Loucy (cell line): ENCODE data around the gene UBR4.

Source experiments
- H2AFZ ChIP-seq: fragments of 200-600 bp; sonication (generic); 2 replicates; pipeline ENCODE4 v1.6.0; 2016; ENCODE audit warnings: antibody characterized with exemption, mild to moderate bottlenecking, low read length, moderate library complexity
- H3F3A ChIP-seq: fragments of 200-600 bp; 2 replicates; pipeline ENCODE4 v1.6.0; 2016; ENCODE audit warnings: antibody characterized with exemption, low read depth, mild to moderate bottlenecking
- H3K27me3 ChIP-seq: fragments of 200-600 bp; sonication (generic); 2 replicates; pipeline ENCODE4 v1.6.1; 2014; ENCODE audit warnings: low read length, mild to moderate bottlenecking; ENCODE audit not compliant: insufficient read depth, poor library complexity, severe bottlenecking
- H3K36me3 ChIP-seq: fragments of 200-600 bp; sonication (generic); 2 replicates; pipeline ENCODE4 v1.6.1; 2016; ENCODE audit warnings: low read length; ENCODE audit not compliant: insufficient read depth
- H3K4me1 ChIP-seq: fragments of 200-600 bp; sonication (generic); 2 replicates; pipeline ENCODE4 v1.5.1; 2014; ENCODE audit warnings: low read length, mild to moderate bottlenecking; ENCODE audit not compliant: insufficient read depth, poor library complexity, severe bottlenecking
- H3K4me2 ChIP-seq: fragments of 200-600 bp; sonication (generic); 2 replicates; pipeline ENCODE4 v1.6.0; 2014; ENCODE audit warnings: antibody characterized with exemption, low read length, low read depth, mild to moderate bottlenecking; ENCODE audit not compliant: poor library complexity, severe bottlenecking
- H3K4me3 ChIP-seq: fragments of 200-600 bp; sonication (generic); 2 replicates; pipeline ENCODE4 v1.5.1; 2014; ENCODE audit warnings: low read length, mild to moderate bottlenecking, mixed read lengths; ENCODE audit not compliant: poor library complexity, severe bottlenecking
- H3K79me2 ChIP-seq: fragments of 200-600 bp; sonication (generic); 2 replicates; pipeline ENCODE4 v1.6.1; 2014; ENCODE audit warnings: low read length; ENCODE audit not compliant: insufficient read depth
- H3K9ac ChIP-seq: fragments of 200-600 bp; sonication (generic); 2 replicates; pipeline ENCODE4 v1.6.0; 2014; ENCODE audit warnings: mild to moderate bottlenecking, low read depth, low read length, moderate library complexity; ENCODE audit not compliant: poor library complexity, severe bottlenecking
- H3K9me2 ChIP-seq: fragments of 200-600 bp; sonication (generic); replicated peaks from 2 replicates; pipeline ENCODE4 v1.6.1; 2016; ENCODE audit warnings: low read depth, low read length, mixed read lengths
- H3K9me3 ChIP-seq: fragments of 200-600 bp; sonication (generic); 2 replicates; pipeline ENCODE4 v1.6.1; 2014; ENCODE audit warnings: mild to moderate bottlenecking, antibody characterized with exemption, low read length, low read depth; ENCODE audit not compliant: insufficient read depth
- H4K20me1 ChIP-seq: fragments of 200-600 bp; sonication (generic); 2 replicates; pipeline ENCODE4 v1.6.0; 2014; ENCODE audit warnings: antibody characterized with exemption, low read length, mild to moderate bottlenecking; ENCODE audit not compliant: insufficient read depth, poor library complexity, severe bottlenecking
- CTCF ChIP-seq: fragments of 200-600 bp; sonication (generic); conservative IDR thresholded peaks from 2 replicates; pipeline ENCODE4 v1.5.1; 2014; ENCODE audit warnings: mild to moderate bottlenecking, antibody characterized with exemption, low read length
- EZH2phosphoT487 ChIP-seq: fragments of 200-600 bp; IDR thresholded peaks from 2 replicates; pipeline ENCODE4 v1.6.1; 2018; ENCODE audit warnings: antibody characterized with exemption, mild to moderate bottlenecking, moderate library complexity, borderline replicate concordance

The UBR4 gene

GRCh38 chr1:19045898-19046880 is 163.9 kb downstream of the UBR4 start:
- no peak for TF ChIP-seq EZH2phosphoT487
- H3K9me2 ChIP-seq = no peaks in the 10 kb centered on the region
- no peak overlapping the region for H3K9ac ChIP-seq
- H2AFZ ChIP-seq = no peak overlapping the region
- no peak overlapping the region for H3K4me3 ChIP-seq
- no peaks in the 10 kb centered on the region for H3K27me3 ChIP-seq
- no peaks in the 10 kb centered on the region for H3K79me2 ChIP-seq
- H4K20me1 ChIP-seq = no peaks in the 10 kb centered on the region
- H3K9me3 ChIP-seq = no peaks in the 10 kb centered on the region
- H3K4me2 ChIP-seq = no peak overlapping the region
- no peaks in the 10 kb centered on the region for H3F3A ChIP-seq
- no peaks in the 10 kb centered on the region for H3K4me1 ChIP-seq
- no peaks in the 10 kb centered on the region for H3K36me3 ChIP-seq

GRCh38 chr1:19044975-19045831 is 164.9 kb downstream of the UBR4 start:
- no peaks in the 10 kb centered on the region for H3K27me3 ChIP-seq
- H3K9me2 ChIP-seq = no peaks in the 10 kb centered on the region
- H3F3A ChIP-seq = no peaks in the 10 kb centered on the region
- H3K4me2 ChIP-seq = no peak overlapping the region
- H2AFZ ChIP-seq = no peak overlapping the region
- H3K79me2 ChIP-seq = no peaks in the 10 kb centered on the region
- H3K36me3 ChIP-seq = no peaks in the 10 kb centered on the region
- no peaks in the 10 kb centered on the region for H3K4me1 ChIP-seq
- H3K4me3 ChIP-seq = no peak overlapping the region
- no peaks in the 10 kb centered on the region for H3K9me3 ChIP-seq
- no peak for TF ChIP-seq EZH2phosphoT487
- no peak for TF ChIP-seq CTCF
- H4K20me1 ChIP-seq = no peaks in the 10 kb centered on the region
- no peak overlapping the region for H3K9ac ChIP-seq

GRCh38 chr1:19044471-19044870 is 165.6 kb downstream of the UBR4 start:
- TF ChIP-seq CTCF = no peak
- Histone ChIP-seq H3F3A (no peaks in the 10 kb centered on the region), H3K4me3 (no peak overlapping the region), H3K79me2 (no peaks in the 10 kb centered on the region), H2AFZ (no peak overlapping the region), H3K4me2 (no peak overlapping the region), H3K9me2 (no peaks in the 10 kb centered on the region), H3K36me3 (no peaks in the 10 kb centered on the region), H3K4me1 (no peaks in the 10 kb centered on the region), H3K27me3 (no peaks in the 10 kb centered on the region), H3K9me3 (no peaks in the 10 kb centered on the region), H4K20me1 (no peaks in the 10 kb centered on the region), H3K9ac (no peak overlapping the region)
